Testis (tissue), 3 donors: ENCODE results near the gene POLR3A. TPM values are rescaled to one million over a fixed set of nuclear protein-coding genes. Genes with fewer than 3 reads are reported as not detected.

ENCODE experiments used
- DNase-seq: peaks from one replicate; pipeline ENCODE4 v3.0.0-alpha.2; 2019
- H3K27ac ChIP-seq, 2 donors: fragments of 200-600 bp; sonication (generic); one replicate each; pipeline ENCODE4 v1.5.1; 2019
- H3K27me3 ChIP-seq: fragments of 200-600 bp; sonication (generic); one replicate; pipeline ENCODE4 v1.5.1; 2019
- H3K36me3 ChIP-seq: fragments of 200-600 bp; sonication (generic); one replicate; pipeline ENCODE4 v1.5.1; 2017; ENCODE audit warnings: low read depth; ENCODE audit errors: missing control alignments
- H3K4me1 ChIP-seq: fragments of 200-600 bp; sonication (generic); one replicate; pipeline ENCODE4 v1.5.1; 2019
- H3K4me3 ChIP-seq, 2 donors: fragments of 200-600 bp; sonication (generic); one replicate each; pipeline ENCODE4 v1.5.1; 2017 to 2019
- H3K9me3 ChIP-seq: fragments of 200-600 bp; sonication (generic); one replicate; pipeline ENCODE4 v1.5.1; 2017
- POLR2A ChIP-seq: fragments of 450-650 bp; IDR thresholded peaks from one replicate; pipeline ENCODE4 v1.6.1; 2017; ENCODE audit warnings: antibody characterized with exemption, mild to moderate bottlenecking, moderate library complexity
- WGBS, 2 donors: methylation state at CpG; one replicate each; pipeline ENCODE4 v1.1.5; 2018; 5-methylcytosine and 5-hydroxymethylcytosine counted together
- intact Hi-C: fragments of 100-400 bp; cut with DNase I; formaldehyde crosslinking; loops from one replicate; pipeline ENCODE4 v1.15.1; 2023; ENCODE audit warnings: low total_unique reads
- polyA plus RNA-seq: library from polyadenylated mRNA; stranded (reverse); fragments of 350-450 nt; fragmentation: Illumina TruSeq; extraction: RNeasy Lipid Tissue Mini Kit (QIAGEN cat#74804); gene quantifications from one replicate; pipeline ENCODE4 v1.2.3, GENCODE V29; 2014; ENCODE audit warnings: low read depth, low replicate concordance; ENCODE audit not compliant: insufficient read depth
- total RNA-seq, 2 donors: library from RNA; depleted of rRNA; stranded (reverse); fragments of >200 nt; gene quantifications; one replicate each; pipeline ENCODE4 v1.2.3, GENCODE V29; 2016
- TF ChIP-seq, protein P1 (sequence below), 3 experiments: fragments of 450-650 bp in 2 of 3; fragments of 200-600 bp in 1 of 3; sonication (generic) in 1 of 3; IDR thresholded peaks; one replicate each; pipeline ENCODE4 v1.5.1; 2016 to 2019; ENCODE audit warnings: antibody characterized with exemption in 3 of 3, mild to moderate bottlenecking in 2 of 3, moderate library complexity in 1 of 3

POLR3A gene
- total and polyA plus RNA-seq, 3 donors from 2014 or later = 16.1 to 23.0 (median 20.9) TPM

DNA sequence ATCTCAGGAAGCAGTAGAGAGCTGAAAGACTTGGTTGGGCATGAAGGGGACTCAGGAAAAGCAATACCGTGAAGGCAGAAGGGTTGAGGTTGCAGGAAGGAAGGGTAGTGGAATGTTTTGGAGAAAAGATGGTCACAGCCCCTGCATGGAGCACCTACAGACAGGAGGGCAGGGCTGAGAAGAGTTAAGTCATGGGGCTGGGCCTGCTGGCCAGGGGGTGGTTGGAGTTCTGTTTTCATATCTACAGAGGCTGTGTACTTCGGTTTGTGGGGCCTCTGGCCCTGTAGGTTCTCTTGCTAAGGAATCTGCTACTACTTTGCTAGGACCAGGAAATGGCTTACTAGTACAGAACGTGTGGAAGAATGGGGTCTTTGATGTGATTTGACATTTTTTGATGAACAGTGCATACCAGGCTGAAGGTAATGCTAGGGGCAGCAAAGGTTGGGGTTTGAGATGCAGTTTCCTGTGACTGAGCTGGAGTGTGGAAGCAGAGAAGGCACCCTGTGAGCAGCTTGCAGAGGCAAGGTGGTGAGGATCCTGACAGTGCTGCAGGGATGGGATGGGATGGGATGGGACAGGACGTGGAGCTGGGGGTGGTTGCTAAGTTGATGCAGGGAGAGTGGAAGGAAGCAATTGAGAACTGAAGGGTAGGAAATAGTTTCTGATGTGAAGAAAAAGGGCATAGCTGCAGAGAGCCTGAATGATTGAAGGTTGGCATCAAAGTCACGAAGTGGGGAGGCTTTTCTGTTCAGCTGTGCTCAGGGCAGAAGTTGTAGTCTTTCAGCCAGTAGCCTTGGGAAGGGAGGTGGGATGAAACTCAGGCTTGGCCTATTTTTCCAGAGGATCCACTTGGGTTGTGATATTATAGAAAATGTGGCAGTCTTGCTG is 12.1 kb upstream of the POLR3A start:
- H3K27me3 ChIP-seq = no peaks in the 10 kb centered on the region
- no peaks in the 10 kb centered on the region for H3K9me3 ChIP-seq
- H3K36me3 ChIP-seq = no peaks in the 10 kb centered on the region
- H3K4me3 ChIP-seq = no peak overlapping the region
- DNase-seq = no peak
- H3K27ac ChIP-seq = no peak overlapping the region
- intact Hi-C loops = loop anchor here (10.0 kb wide), 1 partner anchor 1153 kb away; no protein-coding TSS in a partner anchor
- TF ChIP-seq, protein P1, sequence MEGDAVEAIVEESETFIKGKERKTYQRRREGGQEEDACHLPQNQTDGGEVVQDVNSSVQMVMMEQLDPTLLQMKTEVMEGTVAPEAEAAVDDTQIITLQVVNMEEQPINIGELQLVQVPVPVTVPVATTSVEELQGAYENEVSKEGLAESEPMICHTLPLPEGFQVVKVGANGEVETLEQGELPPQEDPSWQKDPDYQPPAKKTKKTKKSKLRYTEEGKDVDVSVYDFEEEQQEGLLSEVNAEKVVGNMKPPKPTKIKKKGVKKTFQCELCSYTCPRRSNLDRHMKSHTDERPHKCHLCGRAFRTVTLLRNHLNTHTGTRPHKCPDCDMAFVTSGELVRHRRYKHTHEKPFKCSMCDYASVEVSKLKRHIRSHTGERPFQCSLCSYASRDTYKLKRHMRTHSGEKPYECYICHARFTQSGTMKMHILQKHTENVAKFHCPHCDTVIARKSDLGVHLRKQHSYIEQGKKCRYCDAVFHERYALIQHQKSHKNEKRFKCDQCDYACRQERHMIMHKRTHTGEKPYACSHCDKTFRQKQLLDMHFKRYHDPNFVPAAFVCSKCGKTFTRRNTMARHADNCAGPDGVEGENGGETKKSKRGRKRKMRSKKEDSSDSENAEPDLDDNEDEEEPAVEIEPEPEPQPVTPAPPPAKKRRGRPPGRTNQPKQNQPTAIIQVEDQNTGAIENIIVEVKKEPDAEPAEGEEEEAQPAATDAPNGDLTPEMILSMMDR (IDR thresholded peaks at IDR 0.05) = no peak
- no peak for TF ChIP-seq POLR2A
- no peaks in the 10 kb centered on the region for H3K4me1 ChIP-seq
- WGBS, 2 donors = 63 to 65% methylated on average over 5 of the region's 5 CpGs

DNA sequence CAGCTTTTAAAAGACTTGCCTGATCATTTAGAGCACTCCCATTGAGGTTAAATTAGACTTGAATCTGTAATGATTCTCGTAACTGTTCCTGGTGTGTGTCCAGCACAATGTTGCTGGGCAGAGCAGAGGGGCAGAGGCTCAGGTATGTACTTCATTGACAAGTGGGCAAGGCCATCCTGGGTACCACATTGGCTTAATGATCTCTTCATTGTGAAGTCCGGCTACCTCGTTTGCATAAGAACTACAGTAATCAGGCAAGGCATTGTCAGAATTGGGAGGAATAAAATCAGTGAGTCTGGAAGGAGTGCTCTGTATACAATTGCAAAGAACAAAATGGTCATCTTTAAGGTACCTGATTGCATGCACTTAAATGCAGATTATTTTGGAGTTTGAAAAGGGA is 10.4 kb upstream of the POLR3A start:
- no peaks in the 10 kb centered on the region for H3K36me3 ChIP-seq
- no peak for DNase-seq
- TF ChIP-seq POLR2A = no peak
- TF ChIP-seq, protein P1 (IDR thresholded peaks at IDR 0.05) = no peak
- intact Hi-C loops = loop anchor here (10.0 kb wide), 1 partner anchor 1155 kb away; no protein-coding TSS in a partner anchor
- no peaks in the 10 kb centered on the region for H3K27me3 ChIP-seq
- no peak overlapping the region for H3K27ac ChIP-seq
- peaks cover 10% of the 10 kb centered on the region for H3K4me1 ChIP-seq
- WGBS, 2 donors = 78 to 83% methylated on average over 3 of the region's 3 CpGs
- H3K4me3 ChIP-seq = no peak overlapping the region
- no peaks in the 10 kb centered on the region for H3K9me3 ChIP-seq

DNA sequence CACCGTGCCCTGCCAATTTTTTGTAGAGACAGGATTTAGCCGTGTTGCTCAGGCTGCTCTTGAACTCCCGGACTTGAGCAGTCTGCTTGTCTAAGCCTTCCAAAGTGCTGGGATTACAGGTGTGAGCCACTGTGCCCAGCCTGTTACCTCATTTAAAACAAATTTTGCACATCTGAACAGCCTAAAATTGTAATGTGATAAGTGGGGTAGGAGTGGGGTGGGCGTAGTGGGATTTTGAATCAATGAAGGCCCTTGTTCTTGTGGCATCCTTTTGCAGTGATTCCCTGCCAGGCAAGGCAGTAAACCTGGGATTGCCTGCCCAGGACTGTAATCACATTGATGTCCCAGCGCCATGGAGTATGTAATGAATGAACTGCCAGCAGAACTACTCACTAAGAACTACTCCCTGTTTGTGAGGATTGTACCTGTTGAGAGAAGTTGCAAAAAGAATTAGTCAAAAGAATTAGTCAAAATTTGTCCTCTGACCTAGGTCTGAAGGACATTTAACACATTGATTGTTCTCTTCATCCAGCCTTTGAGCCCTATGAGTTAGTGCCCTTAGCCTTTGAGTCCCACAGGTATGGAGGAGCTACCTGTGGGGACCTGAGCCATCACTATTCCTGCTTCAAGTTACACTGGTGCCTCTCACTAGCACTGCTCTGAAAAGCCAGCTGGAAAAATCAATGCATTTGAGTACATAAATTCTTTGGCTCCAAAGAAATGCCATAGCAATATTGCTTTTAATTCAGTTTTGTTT is 9.7 kb upstream of the POLR3A start:
- DNase-seq = no peak
- TF ChIP-seq, protein P1 (IDR thresholded peaks at IDR 0.05) = no peak
- TF ChIP-seq POLR2A = no peak
- intact Hi-C loops = no loop called here
- WGBS, 2 donors = 73 to 85% methylated on average over 5 of the region's 5 CpGs
- Histone ChIP-seq H3K9me3 (no peaks in the 10 kb centered on the region), H3K4me1 (peaks cover 15% of the 10 kb centered on the region), H3K27ac (no peak overlapping the region), H3K27me3 (no peaks in the 10 kb centered on the region), H3K36me3 (no peaks in the 10 kb centered on the region), H3K4me3 (no peak overlapping the region)

DNA sequence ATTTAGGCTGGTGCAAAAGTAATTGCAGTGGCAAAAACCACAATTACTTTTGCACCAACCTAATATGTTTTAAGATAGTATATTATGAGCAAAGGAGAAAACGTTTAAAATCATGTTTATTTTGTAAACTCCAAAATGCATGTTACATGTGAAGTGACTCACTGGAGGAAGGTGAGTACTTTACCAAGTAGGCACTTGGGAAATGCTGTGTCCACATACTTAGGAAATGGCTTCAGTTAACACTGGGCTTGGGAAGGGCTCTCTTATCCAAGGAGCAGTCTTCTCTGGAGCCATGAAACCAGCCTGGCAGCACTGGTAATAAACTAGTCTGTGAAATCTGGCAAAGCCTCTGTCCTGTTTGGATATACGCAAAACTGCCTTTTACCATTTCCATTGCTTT is 8.8 kb upstream of the POLR3A start:
- no peak for DNase-seq
- Histone ChIP-seq H3K27ac (no peak overlapping the region), H3K9me3 (no peaks in the 10 kb centered on the region), H3K4me1 (peaks cover 15% of the 10 kb centered on the region), H3K36me3 (no peaks in the 10 kb centered on the region), H3K4me3 (no peak overlapping the region), H3K27me3 (no peaks in the 10 kb centered on the region)
- intact Hi-C loops = no loop called here
- WGBS, 2 donors = 70 to 83% methylated on average over 2 of the region's 2 CpGs
- no peak for TF ChIP-seq POLR2A
- TF ChIP-seq, protein P1 (IDR thresholded peaks at IDR 0.05) = no peak
